Ovary (tissue), 3 donors: ENCODE results near the gene NOS3.

Experiments used
- CTCF ChIP-seq, 3 donors: fragments of 450-650 bp in 2 of 3; fragments of 200-600 bp in 1 of 3; IDR thresholded peaks; one replicate each; pipeline versions ENCODE4 v1.5.1 to v1.8.0; 2016 to 2022; ENCODE audit warnings: antibody characterized with exemption in 3 of 3, mild to moderate bottlenecking in 1 of 3
- POLR2A ChIP-seq: fragments of 450-650 bp; IDR thresholded peaks from one replicate; pipeline ENCODE4 v1.6.1; 2017; ENCODE audit warnings: antibody characterized with exemption, mild to moderate bottlenecking, moderate library complexity
- donor health status: DM: no; HTN: no; CAD: no.

- TF ChIP-seq CTCF (IDR thresholded peaks at IDR 0.05), result no peak
- no peak for TF ChIP-seq POLR2A
Measured at GRCh38 chr7:150969475-150969874, 21.3 kb upstream of the NOS3 start.
